ENCODE measurements around the gene ATAD3A. TPM values are rescaled to one million over a fixed set of nuclear protein-coding genes. Genes with fewer than 3 reads are reported as not detected.
"Not testable (repeated sequence)": the region's sequence is repeated elsewhere in the genome, so short reads cannot be mapped to it uniquely, and the experiment has no call there.

ATAD3A gene
- total RNA-seq, 1 donor from 2014 or later = 52.6 TPM

DNA sequence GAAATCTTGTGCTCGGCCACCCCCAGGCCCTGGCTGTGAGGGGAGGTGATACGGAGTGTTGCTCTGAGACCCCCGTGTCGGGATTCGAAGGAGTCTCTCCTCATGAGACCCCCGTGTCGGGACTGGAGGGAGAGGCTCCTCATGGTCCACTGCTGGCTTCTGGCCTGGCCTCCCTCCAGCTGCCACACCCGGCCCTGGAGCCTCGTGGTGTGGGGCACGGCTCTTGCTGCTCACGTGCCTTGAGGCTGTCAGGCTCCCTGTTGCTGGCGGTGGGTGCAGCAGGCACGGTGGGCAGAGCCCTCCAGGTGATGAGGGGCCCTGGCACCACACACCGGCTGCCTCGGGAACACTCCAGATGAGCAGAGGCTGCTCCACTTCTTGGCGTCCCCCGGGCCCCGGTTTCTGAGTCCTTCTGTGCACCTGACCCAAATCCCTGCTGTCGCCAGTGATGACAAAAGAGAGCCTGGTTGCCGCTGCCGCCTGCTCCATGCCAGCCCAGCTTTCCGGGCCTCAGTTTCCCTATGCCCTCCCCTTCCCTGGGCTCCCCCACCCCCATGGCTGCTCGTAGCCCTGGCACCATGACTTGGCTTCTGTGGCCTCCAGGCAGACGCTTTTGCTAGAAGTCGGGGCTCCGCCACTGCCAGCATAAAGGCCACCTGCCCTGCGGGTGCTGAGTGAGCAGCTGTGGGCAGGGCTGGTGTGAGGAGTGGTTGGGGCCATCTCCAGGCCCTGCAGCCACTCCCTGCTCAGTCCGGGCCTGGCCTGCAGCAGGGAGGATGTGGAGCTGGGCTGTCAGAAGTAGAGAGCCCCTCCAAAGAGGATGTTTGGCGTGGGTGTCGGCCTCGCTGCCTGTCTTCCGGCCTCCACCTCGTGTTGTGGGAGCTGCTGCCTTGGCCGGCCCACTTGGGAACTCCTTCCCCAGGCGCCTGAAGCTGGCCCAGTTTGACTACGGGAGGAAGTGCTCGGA is 16.6 kb downstream of the ATAD3A start:
- TF ChIP-seq, protein P1, sequence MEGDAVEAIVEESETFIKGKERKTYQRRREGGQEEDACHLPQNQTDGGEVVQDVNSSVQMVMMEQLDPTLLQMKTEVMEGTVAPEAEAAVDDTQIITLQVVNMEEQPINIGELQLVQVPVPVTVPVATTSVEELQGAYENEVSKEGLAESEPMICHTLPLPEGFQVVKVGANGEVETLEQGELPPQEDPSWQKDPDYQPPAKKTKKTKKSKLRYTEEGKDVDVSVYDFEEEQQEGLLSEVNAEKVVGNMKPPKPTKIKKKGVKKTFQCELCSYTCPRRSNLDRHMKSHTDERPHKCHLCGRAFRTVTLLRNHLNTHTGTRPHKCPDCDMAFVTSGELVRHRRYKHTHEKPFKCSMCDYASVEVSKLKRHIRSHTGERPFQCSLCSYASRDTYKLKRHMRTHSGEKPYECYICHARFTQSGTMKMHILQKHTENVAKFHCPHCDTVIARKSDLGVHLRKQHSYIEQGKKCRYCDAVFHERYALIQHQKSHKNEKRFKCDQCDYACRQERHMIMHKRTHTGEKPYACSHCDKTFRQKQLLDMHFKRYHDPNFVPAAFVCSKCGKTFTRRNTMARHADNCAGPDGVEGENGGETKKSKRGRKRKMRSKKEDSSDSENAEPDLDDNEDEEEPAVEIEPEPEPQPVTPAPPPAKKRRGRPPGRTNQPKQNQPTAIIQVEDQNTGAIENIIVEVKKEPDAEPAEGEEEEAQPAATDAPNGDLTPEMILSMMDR (conservative IDR thresholded peaks at IDR 0.05; ENCODE audit: low read depth, low read length) = no peak
- no peak for DNase-seq (ENCODE audit: low read depth)
- no peak overlapping the region for H3K4me3 ChIP-seq (ENCODE audit: low read depth, low read length)

DNA sequence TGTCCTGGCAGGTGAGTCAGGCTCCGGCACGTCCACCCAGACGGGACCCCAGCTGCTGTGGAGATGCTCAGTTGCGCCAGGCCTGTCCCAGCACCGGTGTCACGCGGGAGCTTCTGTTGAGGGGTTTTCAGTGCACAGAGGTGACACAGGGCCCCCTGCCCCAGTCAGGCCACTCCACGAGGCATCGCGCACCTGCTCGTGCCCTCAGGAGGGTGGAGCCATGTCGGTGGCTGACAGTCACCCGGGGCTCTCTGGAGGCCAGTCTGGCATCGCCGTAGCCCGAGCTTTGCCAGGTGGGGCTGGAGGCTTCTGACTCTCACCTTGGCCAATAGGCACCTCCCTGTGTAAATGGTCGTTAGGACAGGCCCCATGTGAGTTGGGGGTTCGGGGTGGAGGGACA is 17.4 kb downstream of the ATAD3A start:
- no peak overlapping the region for H3K4me3 ChIP-seq (ENCODE audit: low read depth, low read length)
- no peak for DNase-seq (ENCODE audit: low read depth)
- TF ChIP-seq, protein P1 (conservative IDR thresholded peaks at IDR 0.05; ENCODE audit: low read depth, low read length) = no peak

DNA sequence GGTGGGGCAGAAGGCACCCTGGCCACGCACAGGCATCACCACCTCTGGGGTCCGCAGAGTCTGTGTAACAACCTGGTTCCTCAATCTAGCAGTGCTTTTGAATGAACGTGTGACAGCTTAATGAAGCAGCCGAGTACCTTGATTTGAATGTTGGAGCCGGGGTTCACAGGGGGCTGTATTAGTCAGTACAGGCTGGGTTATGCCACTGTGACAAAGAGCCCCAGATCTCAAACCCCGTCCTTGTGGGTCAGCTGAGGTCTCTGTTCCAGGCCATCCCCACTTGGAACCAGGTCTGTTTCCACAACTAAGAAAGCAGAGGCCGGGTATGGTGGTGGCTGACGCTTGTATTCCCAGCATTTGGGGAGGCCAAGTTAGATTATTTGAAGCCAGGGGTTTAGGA is 18.0 kb downstream of the ATAD3A start:
- H3K4me3 ChIP-seq (ENCODE audit: low read depth, low read length) = no peak overlapping the region
- DNase-seq (ENCODE audit: low read depth) = no peak
- TF ChIP-seq, protein P1 (conservative IDR thresholded peaks at IDR 0.05; ENCODE audit: low read depth, low read length) = no peak

DNA sequence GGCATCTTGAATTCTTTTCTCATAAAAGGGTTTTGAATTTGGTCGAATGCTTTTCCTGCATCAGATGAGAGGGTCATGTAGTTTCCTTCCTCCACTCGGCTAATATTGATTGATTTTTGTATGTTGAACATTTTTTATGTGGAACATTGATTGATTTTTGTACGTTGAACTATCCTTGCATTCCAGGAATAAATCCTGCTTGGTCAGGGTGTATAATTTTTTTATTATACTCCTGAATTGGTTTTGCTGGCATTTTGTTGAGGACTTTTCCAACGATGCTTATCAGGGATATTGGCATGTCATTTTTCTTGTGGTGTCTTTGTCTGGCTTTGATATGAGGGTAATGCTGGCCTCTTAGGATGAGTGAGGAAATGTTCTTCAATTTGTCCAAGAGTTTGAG is 20.0 kb downstream of the ATAD3A start:
- TF ChIP-seq, protein P1 (conservative IDR thresholded peaks at IDR 0.05; ENCODE audit: low read depth, low read length) = no peak
- DNase-seq (ENCODE audit: low read depth) = no peak
- H3K4me3 ChIP-seq (ENCODE audit: low read depth, low read length) = no peak overlapping the region

DNA sequence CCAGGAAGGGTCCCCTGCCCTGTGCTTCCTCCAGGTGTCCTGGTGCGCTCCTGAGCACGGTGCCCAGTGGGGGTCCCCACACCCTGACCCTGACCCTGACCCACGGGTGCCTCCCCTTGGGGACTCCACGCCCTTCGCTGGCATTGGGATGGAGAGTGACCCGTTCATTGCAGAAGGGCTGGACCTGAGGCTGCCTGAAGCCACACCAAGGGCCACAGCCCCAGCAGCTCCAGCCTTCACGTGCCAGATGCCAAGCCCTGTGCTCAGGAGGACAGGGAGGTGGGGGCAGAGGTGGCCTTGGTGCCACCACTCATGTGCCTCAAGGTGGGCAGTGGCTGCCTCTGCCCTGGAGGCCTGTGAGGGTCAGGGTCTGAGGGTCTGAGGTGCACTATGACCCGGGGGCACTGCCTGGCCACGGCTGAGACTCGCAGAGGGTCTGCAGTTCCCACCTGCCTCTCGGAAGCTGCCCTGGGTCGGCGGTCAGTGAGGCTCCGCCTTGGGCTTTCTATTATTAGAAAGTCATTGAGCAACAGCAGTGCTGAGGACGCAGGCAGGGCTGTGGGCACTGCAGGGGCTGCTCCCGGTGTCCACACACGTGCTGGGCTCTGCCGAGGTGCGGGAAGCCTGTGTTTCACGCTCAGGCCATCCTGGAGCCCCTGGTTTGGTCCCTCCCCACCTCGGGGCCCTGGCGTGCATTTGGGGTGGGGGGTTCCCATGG is 21.4 kb downstream of the ATAD3A start:
- DNase-seq (ENCODE audit: low read depth); H3K4me3 ChIP-seq (ENCODE audit: low read depth, low read length): not testable (repeated sequence)

DNA sequence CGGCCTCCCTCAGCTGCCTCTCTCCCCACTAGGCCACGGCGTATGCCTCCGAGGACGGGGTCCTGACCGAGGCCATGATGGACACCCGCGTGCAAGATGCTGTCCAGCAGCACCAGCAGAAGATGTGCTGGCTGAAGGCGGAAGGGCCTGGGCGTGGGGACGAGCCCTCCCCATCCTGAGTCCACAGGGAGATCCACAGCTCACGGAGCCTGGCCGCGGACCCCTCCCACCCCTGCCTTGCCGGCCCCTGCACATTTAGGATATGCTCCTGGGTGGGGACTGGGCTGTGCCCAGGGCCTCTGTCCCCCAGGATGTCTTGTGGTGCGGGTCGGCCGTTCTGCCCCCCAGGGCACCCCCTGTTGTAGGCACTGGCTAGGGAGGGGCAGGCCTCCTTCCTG is 21.9 kb downstream of the ATAD3A start:
- H3K4me3 ChIP-seq (ENCODE audit: low read depth, low read length); DNase-seq (ENCODE audit: low read depth): not testable (repeated sequence)

DNA sequence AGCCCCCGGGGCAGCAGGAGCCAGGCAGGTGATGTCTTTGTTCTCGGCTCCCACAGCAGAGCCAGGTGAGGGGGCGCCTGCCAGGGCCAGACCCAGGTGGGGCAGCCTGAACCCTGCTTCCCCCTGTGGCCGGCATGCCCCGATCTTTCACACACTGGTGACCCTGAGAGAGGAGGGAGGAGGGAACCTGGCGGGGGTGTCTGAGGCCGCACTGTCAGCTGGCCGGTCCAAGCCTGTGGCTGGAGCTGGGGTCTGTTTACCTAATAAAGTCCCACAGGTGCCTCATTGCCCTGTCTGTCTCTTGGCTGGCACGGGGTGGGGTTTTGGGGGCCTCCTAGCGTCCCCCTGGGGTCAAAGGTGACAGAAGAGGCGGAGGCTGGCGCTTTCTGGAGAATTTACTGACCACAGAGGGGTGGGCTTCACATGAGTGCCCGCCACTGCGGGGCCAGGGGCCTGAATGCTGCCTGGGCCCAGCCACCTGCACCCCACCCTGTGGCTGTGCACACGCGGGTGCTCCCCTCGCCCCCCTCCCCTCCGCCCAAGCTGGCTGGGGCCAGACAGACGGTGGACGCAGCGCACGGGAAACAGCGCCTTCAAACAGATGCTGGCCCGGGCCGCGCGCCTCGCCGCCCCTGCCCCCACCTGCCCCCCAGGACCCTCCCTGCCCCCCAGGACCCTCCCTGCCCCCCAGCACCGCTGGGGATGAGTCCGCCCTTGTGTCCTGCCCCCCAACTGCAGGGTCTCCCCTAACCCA is 22.6 kb downstream of the ATAD3A start:
- no peak for DNase-seq (ENCODE audit: low read depth)
- no peak overlapping the region for H3K4me3 ChIP-seq (ENCODE audit: low read depth, low read length)
- TF ChIP-seq, protein P1 (conservative IDR thresholded peaks at IDR 0.05; ENCODE audit: low read depth, low read length) = no peak
